Right lobe of liver (tissue), 6 donors: Measurements from ENCODE around the gene C11orf98. TPM values are rescaled to one million over a fixed set of nuclear protein-coding genes. Genes with fewer than 3 reads are reported as not detected.

Experiments used
- ATAC-seq, 4 donors: fragments of 200-7000 bp; cut with Tn5 transposase; one replicate each; pipeline ENCODE4 v1.9.1; 2020; ENCODE audit warnings: mild to moderate bottlenecking in 4 of 4, moderate library complexity in 4 of 4
- DNase-seq, 3 donors: peaks; one replicate each; pipeline ENCODE4 v3.0.0-alpha.2; 2020
- H3K27ac ChIP-seq, 3 donors: fragments of 200-600 bp; one replicate each; pipeline ENCODE4 v1.8.0; 2022
- H3K27me3 ChIP-seq, 2 donors: fragments of 200-600 bp; one replicate each; pipeline ENCODE4 v1.8.0; 2022
- H3K36me3 ChIP-seq, 4 donors: fragments of 200-600 bp; sonication (generic) in 1 of 4; one replicate each; pipeline versions ENCODE4 v1.5.1 to v1.8.0; 2017 to 2022; ENCODE audit warnings: control low read depth in 1 of 4
- H3K4me1 ChIP-seq, 4 donors: fragments of 200-600 bp; sonication (generic) in 1 of 4; one replicate each; pipeline versions ENCODE4 v1.5.1 to v1.8.0; 2017 to 2022; ENCODE audit warnings: control low read depth in 1 of 4
- H3K4me3 ChIP-seq, 3 donors: fragments of 200-600 bp; one replicate each; pipeline ENCODE4 v1.8.0; 2022
- H3K9me3 ChIP-seq, 4 donors: fragments of 200-600 bp; sonication (generic) in 1 of 4; one replicate each; pipeline versions ENCODE4 v1.5.1 to v1.8.0; 2017 to 2022; ENCODE audit warnings: control low read depth in 1 of 4
- POLR2A ChIP-seq: fragments of 450-650 bp; IDR thresholded peaks from one replicate; pipeline ENCODE4 v1.6.1; 2017; ENCODE audit warnings: antibody characterized with exemption, mild to moderate bottlenecking
- WGBS: methylation state at CpG from one replicate; pipeline ENCODE4 v1.1.6; 2018; ENCODE audit warnings: low coverage, low lambda C conversion rate; ENCODE audit not compliant: insufficient coverage; ENCODE audit errors: missing lambda C conversion rate; 5-methylcytosine and 5-hydroxymethylcytosine counted together
- intact Hi-C, 2 donors: fragments of 100-400 bp; cut with DNase I; formaldehyde crosslinking; loops; one replicate each; pipeline versions ENCODE4 v1.11.2 to v1.14.1; 2022
- total RNA-seq, 6 experiments: library from RNA; depleted of rRNA in 2 of 6; stranded (reverse); fragments of >200 nt in 2 of 6; fragmentation: NEBNext Ultra II Directional in 3 of 6; extraction: Animal tissue kit (Norgen Biotek cat#: 25700) in 3 of 6; gene quantifications; one replicate each; pipeline versions ENCODE4 v1.1.0 to v1.2.4, GENCODE V29; 2016 to 2023
- TF ChIP-seq, protein P1 (sequence below), 4 donors: fragments of 200-600 bp in 3 of 4; fragments of 450-650 bp in 1 of 4; IDR thresholded peaks; one replicate each; pipeline versions ENCODE4 v1.5.1 to v1.8.0; 2016 to 2022; ENCODE audit warnings: antibody characterized with exemption in 4 of 4, mild to moderate bottlenecking in 2 of 4
- donor health status: DM: no; HTN: yes; CAD: no.
- donor health status: DM: no; HTN: no; CAD: no.
- donor health status: DM: no; HTN: no; CAD: no.
- donor health status: DM: no; HTN: yes; CAD: no.
- donor health status: DM: no; HTN: yes; CAD: no.

Gene C11orf98
- total RNA-seq, 6 experiments from 2014 or later, result 18.6 to 52.0 (median 25.6) TPM

GRCh38 chr11:62645946-62646824, 18.8 kb downstream of the C11orf98 start, which contains the start of gene GANAB:
GANAB (minus strand) TSS chr11:62646613; CDS start chr11:62646599, 14 bp downstream.
- ATAC-seq (peak; percentile 95 to 98 (median 97)), DNase-seq (peak; percentile 99 to 100 (median 99))
- H3K9me3 ChIP-seq, result no peaks in the 10 kb centered on the region
- H3K4me3 ChIP-seq, result peak within 1 kb of the TSS; percentile 83 to 99 (median 98)
- no peaks in the 10 kb centered on the region for H3K27me3 ChIP-seq
- peak within 1 kb of the TSS; percentile 85 to 92 (median 89) for H3K27ac ChIP-seq
- WGBS, result 0% methylated on average over 24 of the region's 73 CpGs
- peaks cover 0 to 26% (median 11%) of the 10 kb centered on the region in 4 donors for H3K36me3 ChIP-seq
- TF ChIP-seq, protein P1, sequence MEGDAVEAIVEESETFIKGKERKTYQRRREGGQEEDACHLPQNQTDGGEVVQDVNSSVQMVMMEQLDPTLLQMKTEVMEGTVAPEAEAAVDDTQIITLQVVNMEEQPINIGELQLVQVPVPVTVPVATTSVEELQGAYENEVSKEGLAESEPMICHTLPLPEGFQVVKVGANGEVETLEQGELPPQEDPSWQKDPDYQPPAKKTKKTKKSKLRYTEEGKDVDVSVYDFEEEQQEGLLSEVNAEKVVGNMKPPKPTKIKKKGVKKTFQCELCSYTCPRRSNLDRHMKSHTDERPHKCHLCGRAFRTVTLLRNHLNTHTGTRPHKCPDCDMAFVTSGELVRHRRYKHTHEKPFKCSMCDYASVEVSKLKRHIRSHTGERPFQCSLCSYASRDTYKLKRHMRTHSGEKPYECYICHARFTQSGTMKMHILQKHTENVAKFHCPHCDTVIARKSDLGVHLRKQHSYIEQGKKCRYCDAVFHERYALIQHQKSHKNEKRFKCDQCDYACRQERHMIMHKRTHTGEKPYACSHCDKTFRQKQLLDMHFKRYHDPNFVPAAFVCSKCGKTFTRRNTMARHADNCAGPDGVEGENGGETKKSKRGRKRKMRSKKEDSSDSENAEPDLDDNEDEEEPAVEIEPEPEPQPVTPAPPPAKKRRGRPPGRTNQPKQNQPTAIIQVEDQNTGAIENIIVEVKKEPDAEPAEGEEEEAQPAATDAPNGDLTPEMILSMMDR (IDR thresholded peaks at IDR 0.05), result no peak
- TF ChIP-seq POLR2A, result peak; percentile 90
- peaks cover 0 to 17% (median 8%) of the 10 kb centered on the region in 4 donors for H3K4me1 ChIP-seq
- intact Hi-C loops, result no loop called here

DNA sequence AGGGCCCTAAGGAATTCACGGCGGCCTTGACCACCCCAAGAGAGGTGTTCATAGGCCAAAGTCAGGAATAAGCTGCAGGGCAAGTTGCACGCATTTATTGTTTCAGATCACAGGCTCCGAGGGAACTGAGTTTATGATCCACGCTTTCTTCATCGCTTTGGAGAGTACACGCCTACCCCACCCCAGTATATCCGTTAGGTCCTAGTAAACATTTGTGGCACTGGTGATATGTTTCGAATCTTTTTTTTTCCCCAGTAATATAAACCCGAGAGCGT, 19.4 kb downstream of the C11orf98 start:
- Histone ChIP-seq H3K4me3 (peak overlapping the region; percentile 83 to 99 (median 98)), H3K27ac (peak overlapping the region; percentile 85 to 92 (median 89)), H3K36me3 (peaks cover 0 to 26% (median 11%) of the 10 kb centered on the region in 4 donors), H3K9me3 (no peaks in the 10 kb centered on the region), H3K4me1 (peaks cover 0 to 17% (median 8%) of the 10 kb centered on the region in 4 donors), H3K27me3 (no peaks in the 10 kb centered on the region)
- intact Hi-C loops, result no loop called here
- DNase-seq, result no peak
- WGBS, result 0% methylated on average over 4 of the region's 11 CpGs
- no peak for ATAC-seq
- no peak for TF ChIP-seq POLR2A
- TF ChIP-seq, protein P1 (IDR thresholded peaks at IDR 0.05), result no peak

DNA sequence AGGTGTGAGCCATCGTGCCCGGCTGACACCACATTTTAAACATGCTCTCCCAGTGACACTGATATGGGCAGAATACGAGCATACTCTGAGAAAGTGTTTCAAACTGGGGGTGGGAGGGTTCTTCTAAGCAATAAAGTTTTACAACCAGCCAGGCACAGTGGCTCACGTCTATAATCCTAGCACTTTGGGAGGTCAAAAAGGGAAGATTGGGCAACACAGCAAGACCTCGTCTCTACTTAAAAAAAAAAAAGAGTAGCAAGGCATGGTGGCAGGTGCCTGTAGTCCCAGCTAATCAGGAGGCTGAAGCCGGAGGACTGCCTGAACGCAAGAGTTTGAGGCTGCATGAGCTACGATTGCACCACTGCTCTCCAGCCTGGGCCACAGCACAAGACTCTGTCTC, 20.8 kb downstream of the C11orf98 start:
- TF ChIP-seq, protein P1 (IDR thresholded peaks at IDR 0.05), result no peak
- TF ChIP-seq POLR2A, result no peak
- H3K27ac ChIP-seq, result no peak overlapping the region
- DNase-seq, result no peak
- 67% methylated on average over 8 of the region's 8 CpGs for WGBS
- no peak overlapping the region for H3K4me3 ChIP-seq
- H3K36me3 ChIP-seq, result peaks cover 0 to 20% (median 6%) of the 10 kb centered on the region in 4 donors
- no peaks in the 10 kb centered on the region for H3K27me3 ChIP-seq
- no peak for ATAC-seq
- H3K4me1 ChIP-seq, result peaks cover 0 to 17% (median 8%) of the 10 kb centered on the region in 4 donors
- intact Hi-C loops, result no loop called here
- H3K9me3 ChIP-seq, result no peaks in the 10 kb centered on the region

DNA sequence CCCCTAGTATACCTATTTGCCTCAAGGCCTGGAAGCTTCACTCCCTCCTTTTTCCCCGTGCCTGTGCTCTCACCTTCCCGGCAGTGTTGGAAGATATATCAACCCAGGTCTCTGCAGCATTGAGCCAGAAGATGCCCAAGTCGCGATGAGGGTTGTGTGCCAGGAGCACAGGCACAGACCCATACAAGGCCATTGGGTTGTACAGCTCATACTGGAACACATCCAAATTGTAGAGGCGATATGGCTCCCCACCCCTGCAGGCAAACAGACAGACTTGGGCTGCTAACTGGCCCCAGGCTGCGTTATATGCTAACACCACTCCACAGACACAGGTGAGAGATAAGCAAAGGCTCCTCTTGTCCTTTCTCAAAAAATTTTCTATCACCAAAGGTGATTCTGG, 32.5 kb downstream of the C11orf98 start:
- H3K36me3 ChIP-seq, result peaks cover 18 to 99% (median 55%) of the 10 kb centered on the region in 4 donors
- intact Hi-C loops, result no loop called here

More for the DNA sequence above, 32.5 kb downstream of the C11orf98 start:
- H3K4me1 ChIP-seq, result no peaks in the 10 kb centered on the region
- TF ChIP-seq POLR2A, result no peak
- TF ChIP-seq, protein P1 (IDR thresholded peaks at IDR 0.05), result no peak
- no peak for ATAC-seq
- DNase-seq, result no peak
- no peak overlapping the region for H3K27ac ChIP-seq
- no peaks in the 10 kb centered on the region for H3K9me3 ChIP-seq
- no peaks in the 10 kb centered on the region for H3K27me3 ChIP-seq
- no peak overlapping the region for H3K4me3 ChIP-seq
- 72% methylated on average over 2 of the region's 6 CpGs for WGBS
